Lower leg skin (tissue), 4 donors: Measurements from ENCODE around the gene KIF1A. TPM values are rescaled to one million over a fixed set of nuclear protein-coding genes. Genes with fewer than 3 reads are reported as not detected.
"Not testable (repeated sequence)": the region's sequence is repeated elsewhere in the genome, so short reads cannot be mapped to it uniquely, and the experiment has no call there.

Source experiments
- DNase-seq, 2 donors: peaks; one replicate each; pipeline ENCODE4 v3.0.0-alpha.2; 2019; ENCODE audit warnings: low spot score in 2 of 2
- H3K4me3 ChIP-seq: fragments of 200-600 bp; sonication (generic); 2 replicates; pipeline ENCODE4 v1.5.1; 2017; ENCODE audit warnings: mild to moderate bottlenecking, low read depth; ENCODE audit not compliant: poor library complexity, severe bottlenecking
- POLR2A ChIP-seq, 2 donors: fragments of 450-650 bp; IDR thresholded peaks; one replicate each; pipeline ENCODE4 v1.6.1; 2016 to 2017; ENCODE audit warnings: antibody characterized with exemption in 2 of 2, mild to moderate bottlenecking in 1 of 2, moderate library complexity in 1 of 2
- WGBS, 2 donors: methylation state at CpG; one replicate each; pipeline ENCODE4 v1.1.5; 2018; 5-methylcytosine and 5-hydroxymethylcytosine counted together
- intact Hi-C: fragments of 100-400 bp; cut with DNase I; formaldehyde crosslinking; loops from one replicate; pipeline ENCODE4 v1.15.0; 2023; ENCODE audit warnings: low total_unique reads
- total RNA-seq, 4 donors: library from RNA; depleted of rRNA; stranded (reverse); fragments of >200 nt; gene quantifications; one replicate each; pipeline ENCODE4 v1.1.0, GENCODE V29; 2016
- TF ChIP-seq, protein P1 (sequence below), 3 donors: fragments of 450-650 bp; IDR thresholded peaks; one replicate each; pipeline ENCODE4 v1.5.1; 2016; ENCODE audit warnings: antibody characterized with exemption in 3 of 3, mild to moderate bottlenecking in 3 of 3, moderate library complexity in 2 of 3

KIF1A gene
- total RNA-seq, 4 donors from 2014 or later, result 0.76 to 4.3 (median 3.0) TPM

DNA sequence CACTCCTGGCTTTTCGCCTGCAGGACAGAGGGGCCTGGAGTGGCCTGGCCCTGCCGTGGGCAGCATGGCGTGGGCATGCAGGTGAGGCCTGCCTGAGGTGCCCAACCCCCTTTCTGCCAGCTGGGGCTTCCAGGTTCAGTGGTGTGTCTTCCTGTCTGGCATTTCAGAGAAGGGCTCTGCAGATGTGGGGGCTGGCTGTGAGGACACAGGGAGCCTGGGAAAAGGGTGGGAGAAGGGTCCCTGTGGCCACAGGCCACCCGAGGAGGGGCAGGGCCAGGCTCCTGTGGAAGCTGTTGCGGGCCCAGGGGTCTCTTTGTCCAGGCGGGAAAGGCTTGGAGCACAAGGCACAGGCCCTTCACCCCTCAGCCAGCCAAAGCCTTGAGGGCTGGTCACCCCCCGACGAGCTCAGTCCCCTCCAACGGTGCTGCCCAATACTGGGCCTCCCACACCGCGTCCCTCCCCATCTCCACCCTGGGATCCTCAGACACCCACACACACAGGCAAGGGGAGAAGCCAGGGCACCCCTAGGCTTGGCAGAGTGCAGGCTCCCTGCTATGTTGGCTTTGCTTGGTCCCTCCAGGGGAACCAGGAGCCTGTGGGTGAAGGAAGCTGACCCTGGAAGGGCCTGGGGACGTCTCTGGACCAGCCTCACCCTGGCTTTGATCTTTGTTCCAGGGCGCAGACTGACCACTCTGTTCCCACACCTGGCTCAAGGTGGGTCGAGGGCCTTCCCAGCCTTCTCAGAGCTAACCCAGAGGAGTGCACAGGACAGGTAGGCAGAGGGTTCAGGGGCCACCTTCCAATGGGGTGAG is 132.1 kb downstream of the KIF1A start:
- TF ChIP-seq POLR2A (IDR thresholded peaks at IDR 0.05), result no peak
- TF ChIP-seq, protein P1, sequence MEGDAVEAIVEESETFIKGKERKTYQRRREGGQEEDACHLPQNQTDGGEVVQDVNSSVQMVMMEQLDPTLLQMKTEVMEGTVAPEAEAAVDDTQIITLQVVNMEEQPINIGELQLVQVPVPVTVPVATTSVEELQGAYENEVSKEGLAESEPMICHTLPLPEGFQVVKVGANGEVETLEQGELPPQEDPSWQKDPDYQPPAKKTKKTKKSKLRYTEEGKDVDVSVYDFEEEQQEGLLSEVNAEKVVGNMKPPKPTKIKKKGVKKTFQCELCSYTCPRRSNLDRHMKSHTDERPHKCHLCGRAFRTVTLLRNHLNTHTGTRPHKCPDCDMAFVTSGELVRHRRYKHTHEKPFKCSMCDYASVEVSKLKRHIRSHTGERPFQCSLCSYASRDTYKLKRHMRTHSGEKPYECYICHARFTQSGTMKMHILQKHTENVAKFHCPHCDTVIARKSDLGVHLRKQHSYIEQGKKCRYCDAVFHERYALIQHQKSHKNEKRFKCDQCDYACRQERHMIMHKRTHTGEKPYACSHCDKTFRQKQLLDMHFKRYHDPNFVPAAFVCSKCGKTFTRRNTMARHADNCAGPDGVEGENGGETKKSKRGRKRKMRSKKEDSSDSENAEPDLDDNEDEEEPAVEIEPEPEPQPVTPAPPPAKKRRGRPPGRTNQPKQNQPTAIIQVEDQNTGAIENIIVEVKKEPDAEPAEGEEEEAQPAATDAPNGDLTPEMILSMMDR (IDR thresholded peaks at IDR 0.05), result no peak
- no peak overlapping the region for H3K4me3 ChIP-seq
- DNase-seq, result peak in 1 of 2 donors; percentile 57
- WGBS, 2 donors, result 84 to 90% methylated on average over 12 to 13 of the region's 14 CpGs
- intact Hi-C loops, result no loop called here

DNA sequence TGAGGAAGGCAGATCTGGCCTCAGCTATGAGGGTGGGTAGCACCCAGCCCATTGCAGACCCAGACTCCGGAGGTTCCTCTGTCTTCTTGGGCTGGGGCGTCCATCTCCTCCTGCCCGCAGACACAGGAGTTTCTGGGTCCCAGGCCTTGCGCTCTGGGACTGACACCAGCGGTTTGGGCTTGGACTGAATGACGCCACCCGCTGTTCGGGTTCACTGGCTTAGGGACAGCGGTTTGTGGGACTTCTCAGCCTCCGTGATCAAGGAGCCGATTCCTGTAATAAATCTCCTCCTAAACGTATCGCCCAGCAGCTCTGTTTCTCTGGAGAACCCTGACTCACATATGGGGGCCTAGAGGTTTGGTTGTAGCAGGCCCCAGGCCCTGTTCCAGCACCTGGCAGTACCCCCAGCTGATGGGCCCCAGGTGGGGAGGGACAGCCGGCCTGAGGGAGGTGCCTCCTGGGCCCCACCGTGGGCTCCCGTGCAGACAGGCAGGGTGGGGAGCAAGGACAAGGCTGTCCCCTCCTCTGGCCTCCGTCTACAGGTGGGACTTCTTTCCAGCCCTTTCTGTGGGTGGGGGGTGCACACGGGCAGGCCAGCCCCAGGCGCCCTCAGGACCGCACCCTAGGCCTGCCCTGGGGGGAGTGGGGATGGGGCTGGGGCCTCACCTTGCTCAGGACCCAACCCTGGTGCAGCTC is 132.8 kb downstream of the KIF1A start:
- intact Hi-C loops, result no loop called here
- WGBS, 2 donors, result 81 to 83% methylated on average over 18 to 20 of the region's 20 CpGs
- DNase-seq, result peak in 1 of 2 donors; percentile 76

DNA sequence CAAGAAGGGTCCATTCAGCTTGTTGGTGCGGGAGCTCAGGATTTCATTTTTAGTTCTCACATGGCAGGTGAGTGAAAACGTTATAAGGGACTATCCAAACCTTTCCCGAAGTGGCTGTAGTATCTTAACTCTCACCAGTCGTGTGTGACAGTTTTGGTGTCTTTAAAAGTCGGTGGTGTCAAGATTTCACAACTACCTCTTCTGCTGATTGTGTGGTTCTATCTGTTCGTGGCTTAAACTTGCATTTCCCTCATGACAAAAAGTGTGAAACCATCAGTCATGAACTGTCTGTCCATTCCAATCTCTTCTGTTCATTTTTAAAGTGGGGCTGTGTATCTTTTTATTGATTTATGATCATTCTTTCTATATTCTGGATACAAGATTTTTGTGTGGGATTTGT is 133.6 kb downstream of the KIF1A start:
- DNase-seq, result no peak
- no peak for TF ChIP-seq POLR2A (IDR thresholded peaks at IDR 0.05)
- TF ChIP-seq, protein P1 (IDR thresholded peaks at IDR 0.05), result no peak
- intact Hi-C loops, result no loop called here
- no peak overlapping the region for H3K4me3 ChIP-seq
- 59 to 67% methylated on average over 6 of the region's 6 CpGs for WGBS, 2 donors

More for the DNA sequence above, 132.8 kb downstream of the KIF1A start:
- no peak overlapping the region for H3K4me3 ChIP-seq
- TF ChIP-seq, protein P1 (IDR thresholded peaks at IDR 0.05), result no peak
- TF ChIP-seq POLR2A (IDR thresholded peaks at IDR 0.05), result no peak

DNA sequence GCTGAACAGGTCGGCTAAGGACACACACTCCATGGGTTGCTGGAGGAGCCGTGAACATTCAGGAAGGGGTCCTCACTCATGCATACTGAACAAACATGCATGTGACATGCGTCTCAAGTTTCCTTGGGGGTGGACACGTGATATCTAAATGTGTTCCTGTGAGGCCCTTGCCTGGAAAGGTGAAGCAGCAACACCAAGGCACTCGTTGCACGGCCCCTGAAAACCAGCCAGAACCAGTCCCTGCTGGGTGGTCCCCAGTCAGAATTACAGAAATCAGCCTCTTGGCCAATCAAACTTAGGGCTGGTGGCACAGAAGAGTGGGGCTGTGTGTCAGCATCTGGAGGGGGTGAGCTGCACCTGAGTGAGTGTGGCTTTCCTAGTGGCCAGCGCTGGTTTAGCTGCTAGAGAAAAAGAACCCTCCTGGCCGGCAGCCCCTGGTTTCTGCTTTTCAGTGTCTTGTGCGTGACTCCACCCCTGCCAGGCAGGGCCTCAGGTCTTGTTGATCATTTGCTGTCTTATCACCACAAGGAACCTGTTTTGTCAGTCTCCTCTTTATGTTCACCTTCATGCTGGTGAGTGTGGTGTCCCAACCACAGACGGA is 134.1 kb downstream of the KIF1A start:
- intact Hi-C loops, result no loop called here
- TF ChIP-seq POLR2A (IDR thresholded peaks at IDR 0.05), result no peak
- TF ChIP-seq, protein P1 (IDR thresholded peaks at IDR 0.05), result no peak
- WGBS, 2 donors, result 47 to 48% methylated on average over 10 of the region's 10 CpGs
- no peak overlapping the region for H3K4me3 ChIP-seq
- DNase-seq, result peak in 1 of 2 donors; percentile 66

DNA sequence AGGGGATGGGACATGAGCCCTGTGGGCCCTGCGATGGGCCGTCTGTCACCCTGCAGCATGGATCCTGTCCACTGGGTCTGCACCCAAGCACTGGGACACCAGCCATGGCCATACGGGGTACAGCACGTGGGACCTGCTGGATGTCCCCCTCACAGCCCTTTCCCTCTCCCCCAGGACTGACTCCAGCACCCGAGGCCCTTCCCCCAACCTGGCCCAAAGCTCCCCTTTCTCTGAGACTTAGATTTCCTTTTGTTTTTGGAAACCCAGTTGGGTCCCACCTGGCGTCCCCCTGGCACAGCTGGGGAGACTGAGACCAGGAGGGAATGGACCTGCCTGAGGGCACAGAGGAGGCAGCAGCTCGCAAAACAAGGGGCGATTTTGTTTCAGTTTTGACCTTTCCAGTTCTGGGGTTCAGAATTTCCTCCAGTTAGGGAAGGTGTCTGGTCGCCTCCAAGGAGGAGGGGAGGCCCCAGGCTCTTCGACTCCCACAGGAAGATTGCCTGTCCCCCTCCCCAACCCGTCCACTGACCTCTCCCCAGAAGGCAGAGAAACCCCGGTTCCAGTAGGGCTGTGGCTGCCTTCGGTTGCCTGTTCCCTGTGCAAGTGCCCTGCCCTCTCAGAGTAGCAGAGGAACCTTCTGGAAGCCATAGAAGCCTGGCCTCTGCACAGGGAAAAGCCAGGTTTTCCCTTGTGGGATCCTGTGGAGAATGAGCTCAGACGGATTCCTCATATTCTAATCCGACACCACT is 135.9 kb downstream of the KIF1A start:
- H3K4me3 ChIP-seq, intact Hi-C loops: not testable (repeated sequence)
- WGBS, 2 donors, result 75 to 77% methylated on average over 13 to 14 of the region's 15 CpGs
- peak in 1 of 2 donors; percentile 84 for DNase-seq

DNA sequence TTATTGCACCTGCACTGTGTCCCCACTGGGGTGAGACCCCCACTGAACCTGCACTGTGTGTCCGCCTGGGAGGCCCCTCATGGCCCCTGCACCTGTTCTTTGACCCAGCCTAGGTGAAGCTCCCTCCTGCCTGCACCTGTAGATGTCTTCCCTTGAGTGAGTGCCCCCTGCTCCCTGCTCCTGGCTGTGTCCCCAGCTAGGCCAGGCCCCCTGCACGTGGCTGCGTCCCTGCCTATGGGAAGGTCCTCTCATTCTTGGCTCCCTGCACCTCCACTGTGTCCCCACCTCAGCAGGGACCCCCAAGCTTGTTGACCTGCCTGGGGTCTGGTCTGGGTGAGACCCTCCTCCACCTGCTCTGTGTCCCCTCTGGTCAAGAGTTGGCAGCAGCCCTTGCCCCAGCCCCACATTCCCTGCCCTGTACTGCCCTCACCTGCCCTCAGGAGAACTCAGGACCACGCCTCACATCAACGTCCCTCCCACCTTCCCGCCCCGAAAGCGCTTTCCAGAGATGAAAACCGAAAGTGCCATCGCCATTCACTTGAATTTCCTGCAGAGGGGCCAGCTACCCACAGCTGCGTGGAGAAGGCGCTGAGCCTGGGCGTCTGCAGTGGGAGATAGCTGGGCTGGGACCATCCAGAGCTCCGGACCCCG is 136.6 kb downstream of the KIF1A start:
- peak in 1 of 2 donors; percentile 52 for DNase-seq
- intact Hi-C loops, result not testable (repeated sequence)
- WGBS, 2 donors, result 64 to 79% methylated on average over 2 of the region's 15 CpGs

DNA sequence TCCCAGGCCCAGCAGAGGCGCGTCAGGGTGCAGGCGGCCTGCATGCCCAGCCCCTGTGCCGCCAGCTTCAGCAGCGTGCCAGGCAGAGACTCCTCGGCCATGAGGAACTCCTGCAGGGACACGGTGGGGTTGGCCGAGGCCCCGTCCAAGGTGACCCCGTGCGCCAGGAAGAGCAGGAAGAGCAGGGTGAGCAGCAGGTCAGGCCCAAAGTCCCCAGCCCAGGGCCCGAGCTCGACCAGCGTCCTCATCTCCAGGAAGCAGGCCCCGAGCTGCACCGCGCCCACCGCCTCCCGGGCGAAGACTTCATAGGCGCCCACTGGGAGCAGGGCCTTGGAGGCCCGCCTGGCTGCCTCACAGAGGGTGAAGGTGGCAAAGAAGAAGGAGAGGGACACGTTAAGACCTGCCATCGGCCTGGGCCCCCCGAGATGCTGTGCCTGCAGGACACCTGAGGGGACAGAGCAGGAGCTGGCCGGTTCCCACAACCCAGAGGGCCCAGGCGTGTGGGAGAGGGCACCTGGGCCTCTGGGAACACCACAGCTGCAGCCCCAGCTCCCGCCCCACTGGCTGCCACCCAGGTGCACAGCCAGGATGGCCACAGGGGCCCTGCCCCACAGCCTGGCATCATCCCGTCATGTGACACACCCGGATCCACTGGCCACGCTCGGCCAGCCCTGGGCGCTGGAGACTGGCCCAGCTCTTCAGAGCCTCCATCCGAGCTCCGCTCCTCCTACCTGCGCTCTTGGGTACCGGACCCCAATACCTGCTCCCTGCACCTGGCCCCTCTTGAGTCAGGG is 137.4 kb downstream of the KIF1A start, which contains the start of gene AQP12B:
Gene AQP12B (minus strand): TSS at position 455 of the 794 bp plus-strand sequence. CDS start 48 bp downstream, at position 407.
- 78 to 80% methylated on average over 15 to 21 of the region's 37 CpGs for WGBS, 2 donors
- intact Hi-C loops, H3K4me3 ChIP-seq: not testable (repeated sequence)
- DNase-seq, result peak in 1 of 2 donors; percentile 82

More for the DNA sequence above, 136.6 kb downstream of the KIF1A start:
- H3K4me3 ChIP-seq, result not testable (repeated sequence)

DNA sequence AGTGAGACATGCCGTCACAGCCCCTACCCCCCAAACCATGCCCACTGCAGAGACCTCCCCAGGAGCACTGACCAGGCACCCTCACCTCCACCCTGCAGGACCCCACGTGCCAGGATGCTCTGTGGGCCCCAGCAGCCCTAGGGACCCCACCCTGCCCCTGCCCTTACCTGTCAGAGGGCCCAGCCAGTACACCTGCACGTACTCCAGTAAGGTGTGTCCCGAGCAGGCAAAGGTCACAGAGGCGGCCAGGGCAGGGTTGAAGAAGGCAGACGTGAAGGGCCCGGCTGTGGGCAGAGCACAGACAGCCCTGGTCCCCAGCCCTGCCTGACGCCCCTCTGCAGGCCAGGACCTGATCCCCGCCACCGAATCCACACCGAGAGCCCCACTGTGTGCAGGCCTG is 139.8 kb downstream of the KIF1A start:
- intact Hi-C loops, H3K4me3 ChIP-seq: not testable (repeated sequence)
- peak in 1 of 2 donors; percentile 42 for DNase-seq
- WGBS, 2 donors, result 40 to 83% methylated on average over 1 to 2 of the region's 11 CpGs
